GM21619 (cell line): ENCODE data around the gene DAPK2.

Experiments
- ATAC-seq: cut with Tn5 transposase; IDR thresholded peaks from one replicate; pipeline ENCODE4 v1.9.1; 2021; ENCODE audit not compliant: unreplicated experiment

The DAPK2 gene

GRCh38 chr15:63945838-63946298 is 100.4 kb downstream of the DAPK2 start:
- ATAC-seq = no peak

DNA sequence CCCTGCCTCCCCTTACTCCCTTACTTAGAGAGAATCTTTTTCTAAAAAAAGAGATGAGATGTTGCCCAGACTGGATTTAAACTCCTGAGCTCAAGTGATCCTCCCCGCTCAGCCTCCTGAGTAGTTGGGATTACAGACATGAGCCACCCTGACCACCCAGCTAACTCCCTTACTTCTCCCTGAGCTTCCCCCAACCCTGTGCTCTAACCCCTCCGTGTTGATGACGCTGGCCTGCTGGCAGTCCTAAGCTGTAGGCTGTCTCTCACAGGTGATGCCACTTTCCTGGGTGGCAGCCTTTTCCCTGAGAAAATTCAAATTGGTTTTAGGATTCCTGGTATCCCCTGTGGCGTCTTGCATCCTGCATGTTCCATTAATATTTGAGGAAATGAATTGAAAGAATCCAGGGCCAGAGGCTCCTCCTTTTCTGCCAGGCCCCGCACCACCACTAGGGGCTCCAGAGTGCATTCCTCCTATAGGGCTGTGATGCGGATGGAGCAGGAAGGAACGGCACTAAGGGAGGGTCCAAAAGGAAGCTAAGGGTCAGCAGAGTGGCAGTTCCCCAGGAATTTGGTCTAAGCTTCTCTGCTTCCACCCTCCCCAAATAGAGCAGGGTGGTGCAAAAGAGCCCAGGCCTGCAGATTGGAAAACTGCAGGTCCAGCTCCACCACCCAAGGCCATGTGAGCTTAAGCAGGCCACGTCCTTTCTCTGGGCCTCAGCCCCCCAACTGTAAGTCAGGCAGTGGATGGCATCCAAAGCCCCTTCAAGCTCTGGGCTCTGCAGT is 101.1 kb downstream of the DAPK2 start:
- peak; percentile 57 for ATAC-seq

DNA sequence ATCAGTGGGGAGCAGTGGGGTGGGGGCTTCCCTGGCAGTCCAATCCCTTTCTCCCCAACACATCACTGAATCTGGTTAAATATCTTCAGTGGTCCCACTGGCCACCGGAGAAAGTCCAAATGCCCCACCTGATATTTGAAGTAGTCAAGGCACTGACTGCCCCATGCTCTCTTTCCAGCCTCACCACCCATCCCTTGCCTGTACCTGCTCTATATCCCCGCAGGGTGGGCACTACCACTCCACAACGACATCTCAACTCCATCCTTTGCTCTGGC is 101.7 kb downstream of the DAPK2 start:
- ATAC-seq = no peak

DNA sequence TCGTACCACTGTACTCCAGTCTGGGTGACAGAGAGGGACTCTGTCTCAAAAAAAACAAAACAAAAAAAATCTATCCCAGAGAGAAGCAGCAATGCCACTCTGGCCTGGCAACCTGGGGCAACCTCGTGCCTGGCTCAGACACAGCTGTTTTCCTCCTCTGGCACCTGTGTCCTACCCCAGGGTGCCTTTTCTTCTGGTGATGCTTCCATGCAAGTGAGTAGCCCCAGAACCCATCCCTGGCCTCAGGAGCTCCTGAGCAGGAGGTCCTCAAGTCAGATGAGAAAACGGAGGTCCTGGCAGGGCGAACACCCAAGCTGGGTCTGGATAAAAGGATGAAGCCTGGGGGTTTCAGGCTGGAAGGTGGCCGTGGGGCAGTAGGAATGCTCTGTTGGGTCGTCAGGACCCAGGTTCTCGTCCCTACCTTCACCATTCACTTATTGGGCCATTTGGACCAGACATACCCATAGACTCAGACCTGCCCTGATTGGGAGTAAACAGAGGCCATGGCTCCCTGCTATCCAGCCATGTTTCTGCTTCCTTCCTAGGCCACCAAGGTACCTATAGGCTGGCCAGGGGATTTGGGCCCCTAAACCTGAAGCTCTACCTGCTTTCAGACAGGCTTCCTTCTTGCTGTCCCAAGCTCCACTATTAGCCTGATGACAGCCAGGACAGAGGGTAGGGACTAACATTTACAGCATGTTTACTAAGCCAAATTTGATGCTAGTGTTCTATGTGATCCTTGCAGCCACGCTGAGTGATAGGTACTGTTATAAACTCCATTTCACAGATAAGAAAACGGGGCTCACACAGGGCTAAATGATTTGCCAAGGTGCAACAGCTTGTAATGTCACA is 102.2 kb downstream of the DAPK2 start:
- no peak for ATAC-seq

- no peak for ATAC-seq
Measured at GRCh38 chr15:63942486-63943365, 103.6 kb downstream of the DAPK2 start.

- ATAC-seq = no peak
Measured at GRCh38 chr15:63941698-63942465, 104.4 kb downstream of the DAPK2 start.

DNA sequence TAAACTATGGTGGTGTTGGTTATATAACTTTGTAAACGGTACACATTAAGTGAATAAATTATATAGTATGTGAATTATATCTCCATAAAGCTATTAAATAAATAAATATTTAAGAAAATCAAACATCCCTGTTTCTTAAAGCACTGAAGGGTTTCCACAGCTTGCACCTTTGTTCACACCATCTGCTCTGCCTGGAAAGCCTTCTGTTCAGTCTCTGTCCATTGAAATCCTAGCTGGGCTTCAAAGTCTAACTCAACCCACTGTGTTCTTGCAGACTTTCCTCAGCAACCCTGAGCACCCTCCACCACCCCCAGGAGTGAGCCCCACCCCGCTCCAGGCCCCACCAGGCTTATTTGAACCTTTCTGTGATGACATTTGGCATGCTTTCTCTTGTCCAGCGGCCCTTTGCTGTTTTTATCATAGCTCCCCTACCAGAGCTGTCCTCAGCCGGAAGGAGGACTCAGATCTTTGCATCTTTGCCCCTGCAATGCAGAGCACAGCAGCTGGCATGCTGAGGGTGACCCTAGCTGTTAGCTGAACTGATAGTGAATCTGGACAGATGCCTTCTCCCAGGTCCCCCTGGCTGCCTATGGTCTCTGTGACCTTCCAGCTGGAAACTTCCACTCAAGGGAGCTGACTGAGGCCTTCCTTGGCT is 105.2 kb downstream of the DAPK2 start:
- ATAC-seq = no peak

DNA sequence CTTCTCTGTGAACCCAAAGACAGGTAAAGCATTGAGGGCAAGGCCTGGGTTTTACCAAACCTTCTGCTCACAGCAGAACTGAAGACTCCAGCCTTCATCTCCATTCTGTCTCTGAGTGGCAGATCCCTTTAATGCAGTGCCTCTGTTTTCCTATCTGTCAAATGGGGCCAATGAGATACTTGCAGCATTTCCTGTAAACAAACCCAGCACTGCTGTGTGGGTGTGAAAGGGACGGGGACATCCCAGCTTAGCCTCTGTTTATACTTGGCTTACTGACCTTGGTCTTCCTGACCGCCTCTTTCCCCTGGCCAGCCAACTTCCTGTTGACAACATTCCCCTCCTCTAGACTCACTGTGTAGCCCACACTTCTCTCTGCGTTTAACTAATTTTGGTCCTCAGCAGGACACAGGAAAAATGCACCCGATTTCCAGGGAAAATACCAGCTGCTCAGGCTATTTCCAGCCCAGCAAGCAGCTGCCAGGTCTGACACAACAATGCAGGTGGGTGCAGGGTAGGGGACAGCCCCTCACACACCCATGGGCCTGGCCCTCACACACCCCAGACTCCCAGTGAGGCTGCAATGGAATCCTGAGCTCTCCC is 106.7 kb downstream of the DAPK2 start:
- ATAC-seq = no peak

GRCh38 chr15:63938486-63939061 is 107.7 kb downstream of the DAPK2 start:
- ATAC-seq = no peak

DNA sequence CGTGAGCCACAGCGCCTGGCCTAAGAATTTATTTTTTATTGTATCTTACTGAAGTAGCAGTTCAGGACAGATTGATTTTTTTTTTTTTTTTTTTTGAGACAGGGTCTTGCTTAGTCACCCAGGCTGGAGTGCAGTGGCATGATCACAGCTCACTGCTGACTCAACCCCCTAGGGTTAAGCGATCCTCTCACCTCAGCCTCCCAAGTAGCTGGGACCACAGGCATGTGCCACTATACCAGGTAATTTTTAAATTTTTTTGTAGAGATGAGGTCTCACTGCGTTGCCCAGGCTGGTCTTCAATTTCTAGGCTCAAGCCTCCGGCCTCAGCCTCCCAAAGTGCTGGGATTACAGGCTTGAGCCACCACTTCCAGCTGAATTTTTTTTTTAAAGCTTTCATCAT is 112.8 kb downstream of the DAPK2 start:
- no peak for ATAC-seq

DNA sequence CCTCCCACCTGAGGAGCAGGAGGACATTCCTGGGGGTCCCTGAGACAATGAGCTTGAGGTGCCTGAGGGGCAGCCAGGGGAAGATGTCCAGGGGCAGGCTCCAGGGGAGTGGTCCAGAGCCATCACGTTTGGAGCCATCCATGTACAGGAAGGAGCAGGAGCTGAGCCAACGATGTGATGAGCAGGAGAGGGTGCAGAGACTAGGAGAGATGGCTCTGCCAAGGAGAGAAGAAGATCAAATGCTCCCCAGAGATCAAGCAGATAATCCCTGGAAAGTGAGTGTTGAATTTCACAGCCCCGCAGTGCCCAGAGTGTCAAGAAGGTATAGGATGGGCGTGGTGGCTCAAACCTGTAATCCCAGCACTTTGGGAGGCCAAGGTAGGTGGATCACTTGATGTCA is 114.7 kb downstream of the DAPK2 start:
- no peak for ATAC-seq

DNA sequence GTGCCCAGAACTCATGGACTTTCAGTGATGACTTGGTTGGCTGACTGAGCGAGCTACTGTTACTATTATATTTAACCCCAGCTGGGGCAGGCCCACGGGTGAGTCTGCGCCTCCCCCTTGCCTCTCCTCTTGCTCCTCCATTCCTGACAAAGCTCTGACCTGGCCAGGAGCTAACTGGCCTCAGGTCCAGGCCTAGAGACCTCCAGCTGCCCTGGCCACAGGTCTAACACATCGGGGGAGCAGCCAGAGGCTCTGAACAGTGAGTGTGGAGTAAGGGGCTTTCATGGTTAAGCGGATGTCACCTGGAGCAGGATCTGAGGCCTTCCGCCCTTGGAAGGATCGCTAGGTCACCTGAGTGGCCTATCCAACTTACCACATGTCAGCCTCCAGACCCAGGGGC is 116.3 kb downstream of the DAPK2 start:
- no peak for ATAC-seq

DNA sequence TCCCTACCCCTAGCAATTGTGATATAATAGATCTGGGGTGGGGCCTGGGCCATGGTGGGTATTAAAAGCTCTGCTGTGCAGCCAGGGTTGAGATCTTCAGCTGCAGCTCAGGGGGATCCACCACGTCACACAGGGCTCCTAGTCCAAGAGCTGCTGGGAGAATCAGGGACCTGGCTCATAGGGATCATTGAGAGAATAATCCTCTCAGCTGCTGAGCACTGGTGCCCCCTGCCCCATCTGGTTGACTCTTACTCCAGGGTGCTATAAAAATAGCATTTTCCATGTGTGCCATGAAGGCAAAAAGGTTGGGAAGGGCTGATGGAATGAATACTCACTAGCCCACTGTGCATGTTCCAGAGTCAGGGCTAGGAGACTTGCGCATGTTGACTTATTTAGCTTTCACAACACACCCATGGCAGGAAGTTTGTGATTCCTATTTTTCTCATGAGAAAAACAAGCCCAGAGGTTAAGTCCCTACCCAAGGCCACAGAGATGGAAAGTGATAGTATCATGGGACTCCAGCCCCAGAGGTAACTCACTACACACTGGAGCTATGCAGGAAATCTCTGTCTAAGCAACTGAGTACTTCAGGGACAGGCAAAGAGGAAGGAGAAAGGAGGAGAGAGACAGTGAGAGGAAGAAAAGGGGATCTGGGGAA is 118.0 kb downstream of the DAPK2 start:
- no peak for ATAC-seq

- no peak for ATAC-seq
Measured at GRCh38 chr15:63923993-63924950, 122.0 kb downstream of the DAPK2 start.

- no peak for ATAC-seq
Measured at GRCh38 chr15:63922916-63923315, 123.4 kb downstream of the DAPK2 start.

- ATAC-seq = no peak
Measured at GRCh38 chr15:63922261-63922904, 123.9 kb downstream of the DAPK2 start.

DNA sequence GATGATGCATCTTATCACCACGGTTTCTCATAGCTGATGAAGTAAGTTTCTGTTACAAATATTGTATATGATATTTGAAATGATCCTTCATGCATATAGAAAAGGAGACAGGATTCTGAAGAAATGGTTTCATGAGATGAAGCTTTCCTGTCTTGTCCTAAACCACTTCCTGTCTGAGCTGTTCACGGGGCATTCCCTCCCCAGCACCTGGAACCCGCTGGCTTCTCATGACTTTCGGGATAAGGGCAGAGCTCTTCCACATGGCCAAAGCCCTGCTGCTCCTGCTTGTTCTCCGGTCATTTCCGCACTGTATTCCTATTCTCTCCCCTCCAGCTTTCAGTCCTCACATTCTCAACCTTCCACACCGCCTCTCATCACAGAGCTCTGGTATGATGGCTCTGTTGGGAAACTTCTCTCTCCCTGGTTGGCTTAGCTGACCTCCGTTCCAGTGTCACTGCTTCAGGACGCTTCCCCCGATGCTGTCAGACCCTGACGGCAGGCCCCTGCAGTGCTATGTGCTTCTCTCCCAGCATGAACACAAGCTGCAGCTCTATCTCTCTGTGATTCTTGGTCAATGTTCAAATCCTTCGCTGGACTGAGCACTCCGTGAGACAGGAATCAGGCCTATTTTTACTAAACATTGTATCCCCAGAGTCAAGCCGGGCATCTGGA is 125.6 kb downstream of the DAPK2 start:
- ATAC-seq = no peak
